AG04450 (cell line): Measurements from ENCODE around the gene RPS15. TPM values are rescaled to one million over a fixed set of nuclear protein-coding genes. Genes with fewer than 3 reads are reported as not detected.

Experiments used
- CTCF ChIA-PET: fragments of 300-600, 350-600 bp; formaldehyde crosslinking; extraction: SDS; loops from one replicate; lab custom pipeline; 2022; ENCODE audit warnings: antibody characterized with exemption, inconsistent platforms; lab: Charles Lee
- POLR2A ChIA-PET: fragments of 350-600 bp; formaldehyde crosslinking; extraction: SDS; loops from one replicate; lab custom pipeline; 2021; ENCODE audit warnings: antibody characterized with exemption, inconsistent platforms; lab: Yijun Ruan, JAX
- DNase-seq: peaks from one replicate; pipeline ENCODE4 v3.0.0-alpha.2; 2011; ENCODE audit warnings: low read depth, low spot score
- H3K27ac ChIP-seq: one replicate; pipeline ENCODE4 v1.5.1; 2012; ENCODE audit warnings: low read depth, low read length, control low read depth
- H3K27me3 ChIP-seq: one replicate; pipeline ENCODE4 v1.6.0; 2012; ENCODE audit warnings: low read length; ENCODE audit not compliant: control insufficient read depth, insufficient read depth
- H3K4me3 ChIP-seq: 2 replicates; pipeline ENCODE4 v1.5.1; 2011; ENCODE audit warnings: mild to moderate bottlenecking, low read depth, low read length, control low read depth
- H3K9me3 ChIP-seq: 2 replicates; pipeline ENCODE4 v1.5.1; 2012; ENCODE audit warnings: low read length; ENCODE audit not compliant: control insufficient read depth, insufficient read depth
- polyA plus RNA-seq: library from polyadenylated mRNA; depleted of rRNA; stranded (reverse); fragments of >200 nt; gene quantifications from 2 replicates; pipeline ENCODE4 v1.2.3, GENCODE V29; 2011
- TF ChIP-seq, protein P1 (sequence below): IDR thresholded peaks from 2 replicates; pipeline ENCODE4 v1.5.1; 2011; ENCODE audit warnings: low read depth, low read length, control low read depth, inconsistent platforms

RPS15 gene
- polyA plus RNA-seq, 1 experiment = 596 TPM

DNA sequence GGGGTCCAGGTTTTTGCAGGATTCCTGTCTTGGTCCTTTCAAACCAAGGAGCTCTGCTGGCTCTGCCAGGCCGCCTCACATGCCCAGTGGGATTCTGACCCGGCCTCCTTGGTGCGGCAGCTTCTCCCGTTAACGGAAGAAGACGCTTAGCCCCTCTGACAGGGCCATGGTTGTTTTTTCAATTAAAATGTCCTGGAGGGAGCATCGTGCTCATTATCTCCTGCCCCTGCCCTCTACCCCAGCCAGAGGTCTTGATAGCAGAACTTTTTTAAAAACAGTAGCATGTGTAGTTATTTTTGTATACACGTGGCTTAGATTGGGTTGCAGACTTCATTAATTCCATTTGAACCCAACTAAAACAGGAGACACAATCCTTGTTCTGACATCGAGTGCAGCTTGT lies 11.5 kb upstream of the RPS15 start:
- H3K9me3 ChIP-seq = no peaks in the 10 kb centered on the region; the same call in 1 of the 2 replicates
- POLR2A ChIA-PET = no interaction called here

DNA sequence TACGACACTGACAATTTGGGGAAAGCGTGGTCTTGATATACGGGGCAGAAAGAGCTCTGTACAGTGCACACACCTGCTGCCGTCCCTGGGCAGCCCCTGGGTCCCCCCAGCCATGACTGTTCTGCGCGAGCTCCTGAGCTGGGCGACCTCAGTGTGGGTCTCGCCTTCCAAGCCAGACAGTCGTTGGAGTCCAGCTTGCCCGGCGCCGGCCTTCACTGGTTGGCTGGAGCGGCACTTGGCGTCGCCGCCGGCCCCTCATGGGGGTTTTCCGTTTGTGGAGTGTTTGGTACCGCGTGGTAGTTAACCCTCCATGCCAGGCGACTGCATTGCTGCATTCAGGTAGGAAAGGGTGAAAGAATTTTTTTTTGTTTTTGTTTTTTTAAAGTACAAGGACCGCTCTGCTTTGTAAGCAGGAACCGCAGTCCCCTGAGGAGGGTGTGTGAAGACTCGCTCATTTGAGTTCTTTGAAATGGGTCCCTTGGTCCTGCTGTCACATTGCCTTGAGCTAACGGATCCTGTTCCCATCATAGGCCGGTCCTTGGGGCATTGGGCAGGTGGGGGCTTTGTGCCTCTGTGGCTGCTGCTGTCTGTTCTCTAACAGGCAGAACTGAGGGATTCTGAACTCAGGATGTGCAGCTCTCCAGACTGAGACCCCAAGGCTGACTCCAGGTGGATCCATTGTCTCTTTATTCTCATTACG lies 10.8 kb upstream of the RPS15 start:
- DNase-seq = no peak
- Histone ChIP-seq H3K4me3 (no peak overlapping the region), H3K27ac (no peak overlapping the region), H3K9me3 (no peaks in the 10 kb centered on the region; the same call in 1 of the 2 replicates), H3K27me3 (no peaks in the 10 kb centered on the region)
- ChIA-PET CTCF (interaction anchor here (0.9 kb wide), 1 partner anchor 17 kb away, joined by 3 read pairs; no protein-coding TSS in a partner anchor), POLR2A (no interaction called here)
- TF ChIP-seq, protein P1, sequence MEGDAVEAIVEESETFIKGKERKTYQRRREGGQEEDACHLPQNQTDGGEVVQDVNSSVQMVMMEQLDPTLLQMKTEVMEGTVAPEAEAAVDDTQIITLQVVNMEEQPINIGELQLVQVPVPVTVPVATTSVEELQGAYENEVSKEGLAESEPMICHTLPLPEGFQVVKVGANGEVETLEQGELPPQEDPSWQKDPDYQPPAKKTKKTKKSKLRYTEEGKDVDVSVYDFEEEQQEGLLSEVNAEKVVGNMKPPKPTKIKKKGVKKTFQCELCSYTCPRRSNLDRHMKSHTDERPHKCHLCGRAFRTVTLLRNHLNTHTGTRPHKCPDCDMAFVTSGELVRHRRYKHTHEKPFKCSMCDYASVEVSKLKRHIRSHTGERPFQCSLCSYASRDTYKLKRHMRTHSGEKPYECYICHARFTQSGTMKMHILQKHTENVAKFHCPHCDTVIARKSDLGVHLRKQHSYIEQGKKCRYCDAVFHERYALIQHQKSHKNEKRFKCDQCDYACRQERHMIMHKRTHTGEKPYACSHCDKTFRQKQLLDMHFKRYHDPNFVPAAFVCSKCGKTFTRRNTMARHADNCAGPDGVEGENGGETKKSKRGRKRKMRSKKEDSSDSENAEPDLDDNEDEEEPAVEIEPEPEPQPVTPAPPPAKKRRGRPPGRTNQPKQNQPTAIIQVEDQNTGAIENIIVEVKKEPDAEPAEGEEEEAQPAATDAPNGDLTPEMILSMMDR = no peak

More for the DNA sequence above, 11.5 kb upstream of the RPS15 start:
- no peaks in the 10 kb centered on the region for H3K27me3 ChIP-seq
- no peak for DNase-seq
- TF ChIP-seq, protein P1 = no peak
- no peak overlapping the region for H3K27ac ChIP-seq
- CTCF ChIA-PET = no interaction called here
- H3K4me3 ChIP-seq = no peak overlapping the region

DNA sequence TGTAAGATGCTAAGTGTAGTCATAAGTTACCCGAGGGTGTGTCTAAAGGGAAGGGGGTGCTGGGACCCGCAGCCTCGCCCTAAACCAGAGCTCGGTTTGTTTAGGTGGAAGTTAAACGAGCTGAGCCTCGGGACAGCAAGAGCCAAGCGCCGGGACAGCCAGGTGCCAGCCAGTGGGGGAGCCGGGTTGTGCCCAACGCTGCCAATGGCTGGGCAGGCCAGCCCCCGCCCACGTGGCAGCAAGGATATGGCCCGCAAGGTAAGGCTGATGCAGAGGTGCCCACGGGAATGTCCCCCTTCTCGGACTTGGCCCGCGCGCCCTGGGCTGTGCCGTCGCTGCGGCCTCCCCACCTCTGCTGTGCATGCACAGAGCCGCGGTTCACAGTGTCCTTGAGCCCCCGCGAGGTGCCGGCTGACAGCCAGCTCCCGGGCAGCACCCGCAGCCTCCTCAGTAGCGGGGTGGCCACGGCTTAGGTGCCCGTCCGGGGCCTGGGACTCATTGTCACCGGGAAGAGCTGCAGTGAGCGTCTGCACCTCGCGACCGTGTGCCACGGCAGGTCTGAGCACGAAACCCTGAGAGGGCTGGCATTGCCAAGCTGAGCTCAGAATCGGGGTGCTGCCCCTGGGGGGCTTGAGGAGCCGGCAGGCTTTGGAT lies 9.3 kb upstream of the RPS15 start:
- Histone ChIP-seq H3K27me3 (no peaks in the 10 kb centered on the region), H3K9me3 (no peaks in the 10 kb centered on the region; the same call in 1 of the 2 replicates), H3K27ac (peak overlapping the region; percentile 21), H3K4me3 (no peak overlapping the region)
- TF ChIP-seq, protein P1 = no peak
- DNase-seq = no peak
- CTCF ChIA-PET = no interaction called here
- POLR2A ChIA-PET = no interaction called here

DNA sequence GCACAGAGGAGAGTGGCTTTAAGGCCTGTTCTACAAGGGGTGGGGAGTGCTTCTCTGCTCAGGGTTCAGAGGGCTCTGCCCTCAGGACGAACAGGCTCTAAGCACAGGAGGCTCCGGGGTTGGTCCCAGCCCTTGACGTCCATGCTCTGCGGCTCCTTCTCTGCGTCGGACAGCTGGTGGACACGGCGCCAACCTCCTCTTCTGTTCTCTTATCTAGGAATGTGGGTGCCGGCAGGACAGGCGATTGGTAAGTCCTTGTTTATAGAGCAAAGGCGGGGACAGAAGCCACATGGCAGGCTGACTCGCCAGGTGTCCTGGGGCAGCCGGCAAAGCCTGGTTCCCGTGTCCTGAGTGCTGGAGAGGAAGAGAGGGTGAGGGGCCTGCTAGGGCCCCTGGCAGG lies 8.4 kb upstream of the RPS15 start:
- Histone ChIP-seq H3K27me3 (no peaks in the 10 kb centered on the region), H3K4me3 (no peak overlapping the region), H3K9me3 (peaks cover 3% of the 10 kb centered on the region; the same call in 1 of the 2 replicates), H3K27ac (no peak overlapping the region)
- TF ChIP-seq, protein P1 = no peak
- POLR2A ChIA-PET = no interaction called here
- DNase-seq = no peak
- CTCF ChIA-PET = no interaction called here

DNA sequence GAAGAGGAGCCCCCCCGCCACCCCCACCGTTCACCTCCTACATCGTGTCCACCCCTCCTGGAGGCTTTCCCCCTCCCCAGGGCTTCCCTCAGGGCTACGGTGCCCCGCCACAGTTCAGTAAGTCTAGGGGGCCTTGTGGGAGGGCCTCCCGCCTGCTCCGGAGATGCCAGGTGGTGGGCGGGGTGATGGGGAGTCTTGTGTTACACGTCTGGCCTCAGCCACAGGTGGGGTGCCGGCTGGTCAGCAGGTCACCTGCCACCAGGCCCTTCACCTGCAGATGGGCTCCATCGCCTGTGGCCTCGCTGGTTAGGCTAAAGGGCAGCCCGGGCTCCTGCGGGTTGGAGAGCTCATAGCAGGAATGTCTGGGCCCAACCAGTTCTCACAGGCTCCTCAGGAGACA lies 8.0 kb upstream of the RPS15 start:
- CTCF ChIA-PET = no interaction called here

More for the DNA sequence above, 8.0 kb upstream of the RPS15 start:
- Histone ChIP-seq H3K9me3 (peaks cover 3% of the 10 kb centered on the region; the same call in 1 of the 2 replicates), H3K4me3 (no peak overlapping the region), H3K27me3 (no peaks in the 10 kb centered on the region), H3K27ac (no peak overlapping the region)
- no peak for DNase-seq
- POLR2A ChIA-PET = no interaction called here
- TF ChIP-seq, protein P1 = no peak
